Ovary (tissue), 3 donors: ENCODE data around the gene NECTIN1.

Source experiments
- CTCF ChIP-seq, 3 donors: fragments of 450-650 bp in 2 of 3; fragments of 200-600 bp in 1 of 3; IDR thresholded peaks; one replicate each; pipeline versions ENCODE4 v1.5.1 to v1.8.0; 2016 to 2022; ENCODE audit warnings: antibody characterized with exemption in 3 of 3, mild to moderate bottlenecking in 1 of 3
- POLR2A ChIP-seq: fragments of 450-650 bp; IDR thresholded peaks from one replicate; pipeline ENCODE4 v1.6.1; 2017; ENCODE audit warnings: antibody characterized with exemption, mild to moderate bottlenecking, moderate library complexity
- donor health status: DM: no; HTN: no; CAD: no.

- TF ChIP-seq POLR2A (no peak), CTCF (IDR thresholded peaks at IDR 0.05) (no peak)
Measured at GRCh38 chr11:119714590-119714989, 14.4 kb downstream of the NECTIN1 start.
